ENCODE measurements around the gene SLC44A5. TPM values are rescaled to one million over a fixed set of nuclear protein-coding genes. Genes with fewer than 3 reads are reported as not detected.
"Not testable (repeated sequence)": the region's sequence is repeated elsewhere in the genome, so short reads cannot be mapped to it uniquely, and the experiment has no call there.

Gene SLC44A5
- total RNA-seq, 1 donor from 2014 or later: 0.69 TPM

DNA sequence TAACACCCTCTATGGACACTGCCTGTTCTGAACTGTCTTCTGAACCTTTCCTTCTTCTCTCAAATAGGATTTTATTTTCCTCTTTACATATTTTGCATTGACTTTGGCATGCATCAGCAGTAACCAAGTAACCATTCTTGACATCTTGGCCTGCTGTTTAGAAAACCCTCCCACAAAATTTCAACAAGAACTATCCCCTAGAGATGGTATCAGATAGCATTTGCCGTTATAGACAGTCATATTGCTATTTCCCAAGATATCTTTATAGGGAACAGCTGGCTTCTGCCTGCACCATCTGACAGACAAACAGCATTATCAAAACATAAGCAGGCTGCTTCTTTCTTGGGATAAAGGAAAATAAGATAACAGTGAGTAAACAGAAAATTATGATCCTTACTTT is 422.0 kb downstream of the SLC44A5 start:
- ATAC-seq (ENCODE audit: low read depth): no peak
- Mint-ChIP-seq H3K27ac (no peak overlapping the region), H3K9me3 (no peaks in the 10 kb centered on the region), H3K4me3 (no peak overlapping the region), H3K4me1 (no peaks in the 10 kb centered on the region), H3K36me3 (ENCODE audit: low read depth) (no peaks in the 10 kb centered on the region), H3K27me3 (peaks cover 6% of the 10 kb centered on the region)
- CTCF ChIA-PET: no interaction called here
- intact Hi-C loops (cut with micrococcal nuclease): no loop called here
- POLR2A ChIA-PET: no interaction called here
- TF ChIP-seq, protein P1, sequence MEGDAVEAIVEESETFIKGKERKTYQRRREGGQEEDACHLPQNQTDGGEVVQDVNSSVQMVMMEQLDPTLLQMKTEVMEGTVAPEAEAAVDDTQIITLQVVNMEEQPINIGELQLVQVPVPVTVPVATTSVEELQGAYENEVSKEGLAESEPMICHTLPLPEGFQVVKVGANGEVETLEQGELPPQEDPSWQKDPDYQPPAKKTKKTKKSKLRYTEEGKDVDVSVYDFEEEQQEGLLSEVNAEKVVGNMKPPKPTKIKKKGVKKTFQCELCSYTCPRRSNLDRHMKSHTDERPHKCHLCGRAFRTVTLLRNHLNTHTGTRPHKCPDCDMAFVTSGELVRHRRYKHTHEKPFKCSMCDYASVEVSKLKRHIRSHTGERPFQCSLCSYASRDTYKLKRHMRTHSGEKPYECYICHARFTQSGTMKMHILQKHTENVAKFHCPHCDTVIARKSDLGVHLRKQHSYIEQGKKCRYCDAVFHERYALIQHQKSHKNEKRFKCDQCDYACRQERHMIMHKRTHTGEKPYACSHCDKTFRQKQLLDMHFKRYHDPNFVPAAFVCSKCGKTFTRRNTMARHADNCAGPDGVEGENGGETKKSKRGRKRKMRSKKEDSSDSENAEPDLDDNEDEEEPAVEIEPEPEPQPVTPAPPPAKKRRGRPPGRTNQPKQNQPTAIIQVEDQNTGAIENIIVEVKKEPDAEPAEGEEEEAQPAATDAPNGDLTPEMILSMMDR (IDR thresholded peaks at IDR 0.05): no peak
- no peak for DNase-seq

GRCh38 chr1:75181214-75181955 is 429.5 kb downstream of the SLC44A5 start:
- POLR2A ChIA-PET, CTCF ChIA-PET: not testable (repeated sequence)

GRCh38 chr1:75174031-75174760 is 436.7 kb downstream of the SLC44A5 start:
- Mint-ChIP-seq H3K9me3 (peaks cover 4% of the 10 kb centered on the region), H3K4me1 (no peaks in the 10 kb centered on the region), H3K27ac (no peak overlapping the region), H3K4me3 (no peak overlapping the region), H3K27me3 (no peaks in the 10 kb centered on the region), H3K36me3 (ENCODE audit: low read depth) (no peaks in the 10 kb centered on the region)
- CTCF ChIA-PET: no interaction called here
- intact Hi-C loops (cut with micrococcal nuclease): no loop called here
- TF ChIP-seq, protein P1 (IDR thresholded peaks at IDR 0.05): no peak
- ATAC-seq (ENCODE audit: low read depth) (no peak), DNase-seq (no peak)
- POLR2A ChIA-PET: no interaction called here

More at GRCh38 chr1:75181214-75181955, 429.5 kb downstream of the SLC44A5 start:
- peaks cover 11% of the 10 kb centered on the region for H3K27me3 Mint-ChIP-seq
- H3K4me1 Mint-ChIP-seq; H3K36me3 Mint-ChIP-seq (ENCODE audit: low read depth); H3K4me3 Mint-ChIP-seq; intact Hi-C loops (cut with micrococcal nuclease); DNase-seq; ATAC-seq (ENCODE audit: low read depth); H3K27ac Mint-ChIP-seq: not testable (repeated sequence)
- peaks cover 12% of the 10 kb centered on the region for H3K9me3 Mint-ChIP-seq

GRCh38 chr1:75172556-75172955 is 438.4 kb downstream of the SLC44A5 start:
- intact Hi-C loops (cut with micrococcal nuclease): no loop called here
- H3K36me3 Mint-ChIP-seq (ENCODE audit: low read depth): no peaks in the 10 kb centered on the region
- H3K4me3 Mint-ChIP-seq: no peak overlapping the region
- H3K4me1 Mint-ChIP-seq: no peaks in the 10 kb centered on the region
- H3K27me3 Mint-ChIP-seq: no peaks in the 10 kb centered on the region
- ChIA-PET CTCF (no interaction called here), POLR2A (no interaction called here)
- H3K9me3 Mint-ChIP-seq: peaks cover 4% of the 10 kb centered on the region
- H3K27ac Mint-ChIP-seq: no peak overlapping the region
- TF ChIP-seq, protein P1 (IDR thresholded peaks at IDR 0.05): no peak
- ATAC-seq (ENCODE audit: low read depth) (no peak), DNase-seq (no peak)

DNA sequence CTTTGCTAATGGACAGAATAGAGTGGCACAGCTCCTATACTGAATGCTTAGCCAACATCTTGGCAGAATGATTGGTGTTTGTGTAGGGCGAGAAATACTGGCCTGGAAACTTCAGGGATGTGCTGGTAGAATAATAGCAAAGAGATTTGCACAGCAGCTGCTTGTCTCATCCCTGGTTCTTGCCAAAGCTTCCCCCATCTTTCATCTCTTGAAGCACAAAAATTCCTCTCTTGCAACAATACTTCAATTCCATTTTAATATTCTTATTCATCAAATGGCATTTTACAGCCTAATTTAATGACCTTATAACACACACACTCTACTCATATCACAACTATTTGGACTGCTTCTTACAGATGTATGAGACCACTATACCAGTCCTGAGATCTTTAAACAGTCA is 439.0 kb downstream of the SLC44A5 start:
- ATAC-seq (ENCODE audit: low read depth) (no peak), DNase-seq (no peak)
- Mint-ChIP-seq H3K4me1 (no peaks in the 10 kb centered on the region), H3K4me3 (no peak overlapping the region), H3K36me3 (ENCODE audit: low read depth) (no peaks in the 10 kb centered on the region), H3K9me3 (no peaks in the 10 kb centered on the region), H3K27ac (no peak overlapping the region), H3K27me3 (no peaks in the 10 kb centered on the region)
- intact Hi-C loops (cut with micrococcal nuclease): no loop called here
- TF ChIP-seq, protein P1 (IDR thresholded peaks at IDR 0.05): no peak
- ChIA-PET POLR2A (no interaction called here), CTCF (no interaction called here)

Data from activated B cell treated with CpG ODN at 0.5 μM for 24 hours (primary cell).